ENCODE data around the gene OR2M7. TPM values are rescaled to one million over a fixed set of nuclear protein-coding genes. Genes with fewer than 3 reads are reported as not detected.
"Not testable (repeated sequence)": the region's sequence is repeated elsewhere in the genome, so short reads cannot be mapped to it uniquely, and the experiment has no call there.

The OR2M7 gene
- total RNA-seq (2014; rRNA removed; shearing (Covaris generic)) = not detected in 2 replicates

DNA sequence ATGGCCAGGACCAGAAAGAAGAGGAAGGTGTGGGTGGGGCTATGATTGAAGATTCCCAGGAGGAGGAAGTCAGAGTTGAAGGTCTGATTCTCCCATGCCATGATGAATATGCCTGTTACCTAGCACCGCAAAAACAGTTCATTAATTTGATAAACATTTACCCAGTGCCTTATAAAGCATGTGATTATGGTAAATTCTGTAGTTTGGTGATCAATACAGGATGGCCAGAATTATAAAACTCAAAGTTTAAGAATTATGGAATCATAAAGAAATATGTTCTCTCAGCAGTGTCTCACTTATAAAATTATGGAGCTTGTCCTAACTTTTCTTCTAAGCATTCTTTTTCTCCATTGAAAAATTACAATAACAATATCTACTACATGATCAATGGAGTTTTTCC lies at the start of gene OR2M7:
OR2M7 (minus strand) TSS at position 101 of the 400 bp plus-strand sequence; CDS start at position 101, 0 bp downstream.
- no peaks in the 10 kb centered on the region for H3K27me3 ChIP-seq
- DNase-seq = no peak
- no peak within 1 kb of the TSS for H3K4me3 ChIP-seq
- no peaks in the 10 kb centered on the region for H3K4me1 ChIP-seq
- H3K36me3 ChIP-seq = no peaks in the 10 kb centered on the region
- H3K27ac ChIP-seq = no peak within 1 kb of the TSS
- H3K9me3 ChIP-seq (replicated peaks) = no peaks in the 10 kb centered on the region

DNA sequence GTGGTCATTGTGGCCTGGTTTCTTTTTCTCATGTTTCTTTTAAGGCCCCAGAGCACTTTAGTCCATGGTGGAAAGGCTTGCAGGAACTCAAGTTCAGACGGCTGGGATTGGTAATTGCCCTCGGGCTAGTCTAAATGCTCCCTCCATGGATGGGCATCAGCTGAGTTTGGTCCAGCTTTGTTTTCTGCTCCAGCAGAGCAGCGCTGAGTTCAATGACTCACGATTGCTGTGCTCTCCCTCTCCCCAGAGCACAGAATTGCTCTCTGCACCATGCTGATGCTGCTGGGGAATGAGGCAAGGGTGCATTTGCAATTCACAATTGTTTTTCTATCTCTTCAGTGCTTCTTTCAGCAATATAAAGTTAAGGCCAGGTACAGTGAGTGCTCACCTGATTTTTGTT lies 49.4 kb upstream of the OR2M7 start:
- DNase-seq = no peak
- H3K27me3 ChIP-seq = no peaks in the 10 kb centered on the region
- H3K9me3 ChIP-seq (replicated peaks) = no peaks in the 10 kb centered on the region
- H3K27ac ChIP-seq = no peak overlapping the region
- H3K4me3 ChIP-seq = no peak overlapping the region
- H3K36me3 ChIP-seq = no peaks in the 10 kb centered on the region
- H3K4me1 ChIP-seq = no peaks in the 10 kb centered on the region

- no peaks in the 10 kb centered on the region for H3K9me3 ChIP-seq (replicated peaks)
- H3K4me3 ChIP-seq = no peak overlapping the region
- H3K4me1 ChIP-seq = no peaks in the 10 kb centered on the region
- H3K27me3 ChIP-seq = no peaks in the 10 kb centered on the region
- no peak overlapping the region for H3K27ac ChIP-seq
- no peak for DNase-seq
- no peaks in the 10 kb centered on the region for H3K36me3 ChIP-seq
Measured at GRCh38 chr1:248372394-248372793, 48.0 kb upstream of the OR2M7 start.

DNA sequence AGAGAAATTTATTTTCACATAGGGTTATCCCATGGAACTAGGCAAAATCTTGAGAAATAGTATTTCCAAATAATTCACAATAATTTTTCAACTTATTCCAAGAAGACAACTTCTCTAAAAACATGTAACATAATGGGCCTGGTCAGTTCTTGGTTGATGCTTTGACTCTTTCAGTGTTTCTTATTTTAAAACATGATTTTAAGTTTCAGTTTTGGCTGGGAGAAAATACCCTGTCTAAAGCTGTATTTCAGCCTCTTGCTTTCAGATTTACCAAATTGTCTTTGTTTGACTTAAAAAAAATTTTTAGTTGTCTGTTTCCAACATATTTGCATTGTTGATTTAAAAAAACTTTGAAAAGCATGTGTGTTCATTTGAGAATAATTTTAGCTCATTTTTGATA lies 42.2 kb upstream of the OR2M7 start:
- Histone ChIP-seq H3K4me3 (no peak overlapping the region), H3K4me1 (no peaks in the 10 kb centered on the region), H3K9me3 (replicated peaks) (no peaks in the 10 kb centered on the region), H3K36me3 (no peaks in the 10 kb centered on the region), H3K27me3 (no peaks in the 10 kb centered on the region), H3K27ac (no peak overlapping the region)
- DNase-seq = no peak

- H3K9me3 ChIP-seq (replicated peaks) = no peaks in the 10 kb centered on the region
- H3K27me3 ChIP-seq = no peaks in the 10 kb centered on the region
- DNase-seq = no peak
- H3K4me3 ChIP-seq = no peak within 1 kb of the TSS
- H3K4me1 ChIP-seq = no peaks in the 10 kb centered on the region
- H3K27ac ChIP-seq = no peak within 1 kb of the TSS
- H3K36me3 ChIP-seq = no peaks in the 10 kb centered on the region
Measured at GRCh38 chr1:248361121-248361715, 36.9 kb upstream of the OR2M7 start, which contains the start of gene OR2T4. TSS of gene OR2T4 (plus strand) at chr1:248361665. CDS start at chr1:248361665, 0 bp downstream.

GRCh38 chr1:248359415-248359814 lies 35.0 kb upstream of the OR2M7 start:
- no peak for DNase-seq
- Histone ChIP-seq H3K4me3 (no peak overlapping the region), H3K9me3 (replicated peaks) (no peaks in the 10 kb centered on the region), H3K4me1 (no peaks in the 10 kb centered on the region), H3K27me3 (no peaks in the 10 kb centered on the region), H3K36me3 (no peaks in the 10 kb centered on the region), H3K27ac (no peak overlapping the region)

GRCh38 chr1:248348475-248348874 lies 24.1 kb upstream of the OR2M7 start, which contains the start of gene OR14C36:
TSS of gene OR14C36 (plus strand) at chr1:248348775. CDS start at chr1:248348775, 0 bp downstream.
- DNase-seq = no peak
- no peak within 1 kb of the TSS for H3K4me3 ChIP-seq
- no peaks in the 10 kb centered on the region for H3K27me3 ChIP-seq
- H3K4me1 ChIP-seq = no peaks in the 10 kb centered on the region
- no peaks in the 10 kb centered on the region for H3K9me3 ChIP-seq (replicated peaks)
- no peak within 1 kb of the TSS for H3K27ac ChIP-seq
- H3K36me3 ChIP-seq = no peaks in the 10 kb centered on the region

DNA sequence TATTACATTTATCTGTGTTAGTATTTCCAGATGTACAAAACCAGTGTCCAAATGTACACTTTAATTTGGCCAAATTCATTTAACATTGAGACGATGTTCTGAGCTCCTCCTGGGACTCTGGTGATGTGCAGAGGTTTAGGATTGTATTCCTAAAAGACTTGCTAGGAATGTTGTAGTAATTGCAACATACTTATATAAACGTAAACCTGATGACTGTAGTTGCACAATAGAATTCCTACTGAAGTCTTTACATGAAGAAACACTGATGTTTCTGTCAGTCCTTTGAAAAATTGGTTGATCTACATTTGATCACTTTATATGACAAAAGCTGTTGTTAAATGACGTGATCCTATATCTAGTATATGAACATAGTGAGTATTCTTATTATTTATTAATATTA lies 19.1 kb upstream of the OR2M7 start:
- Histone ChIP-seq H3K9me3 (replicated peaks) (no peaks in the 10 kb centered on the region), H3K36me3 (no peaks in the 10 kb centered on the region), H3K27ac (no peak overlapping the region), H3K4me3 (no peak overlapping the region), H3K4me1 (no peaks in the 10 kb centered on the region), H3K27me3 (no peaks in the 10 kb centered on the region)
- no peak for DNase-seq

GRCh38 chr1:248316796-248317195 lies 7.6 kb downstream of the OR2M7 start:
- H3K4me1 ChIP-seq = no peaks in the 10 kb centered on the region
- H3K36me3 ChIP-seq = no peaks in the 10 kb centered on the region
- DNase-seq = no peak
- H3K4me3 ChIP-seq = no peak overlapping the region
- no peaks in the 10 kb centered on the region for H3K27me3 ChIP-seq
- no peak overlapping the region for H3K27ac ChIP-seq
- H3K9me3 ChIP-seq (replicated peaks) = no peaks in the 10 kb centered on the region

- not testable (repeated sequence) for DNase-seq
Measured at GRCh38 chr1:248306740-248307139, 17.6 kb downstream of the OR2M7 start.

GRCh38 chr1:248306103-248306502 lies 18.3 kb downstream of the OR2M7 start:
- H3K9me3 ChIP-seq (replicated peaks) = no peaks in the 10 kb centered on the region
- no peak overlapping the region for H3K27ac ChIP-seq
- H3K36me3 ChIP-seq = no peaks in the 10 kb centered on the region
- no peaks in the 10 kb centered on the region for H3K4me1 ChIP-seq
- H3K27me3 ChIP-seq = no peaks in the 10 kb centered on the region
- DNase-seq = no peak
- no peak overlapping the region for H3K4me3 ChIP-seq

More at GRCh38 chr1:248306740-248307139, 17.6 kb downstream of the OR2M7 start:
- not testable (repeated sequence) for H3K9me3 ChIP-seq (replicated peaks); H3K27me3 ChIP-seq; H3K27ac ChIP-seq; H3K4me1 ChIP-seq; H3K4me3 ChIP-seq; H3K36me3 ChIP-seq

- H3K4me1 ChIP-seq; H3K4me3 ChIP-seq; H3K9me3 ChIP-seq (replicated peaks); H3K27me3 ChIP-seq; H3K27ac ChIP-seq; H3K36me3 ChIP-seq; DNase-seq: not testable (repeated sequence)
Measured at GRCh38 chr1:248305672-248306071, 18.7 kb downstream of the OR2M7 start.

DNA sequence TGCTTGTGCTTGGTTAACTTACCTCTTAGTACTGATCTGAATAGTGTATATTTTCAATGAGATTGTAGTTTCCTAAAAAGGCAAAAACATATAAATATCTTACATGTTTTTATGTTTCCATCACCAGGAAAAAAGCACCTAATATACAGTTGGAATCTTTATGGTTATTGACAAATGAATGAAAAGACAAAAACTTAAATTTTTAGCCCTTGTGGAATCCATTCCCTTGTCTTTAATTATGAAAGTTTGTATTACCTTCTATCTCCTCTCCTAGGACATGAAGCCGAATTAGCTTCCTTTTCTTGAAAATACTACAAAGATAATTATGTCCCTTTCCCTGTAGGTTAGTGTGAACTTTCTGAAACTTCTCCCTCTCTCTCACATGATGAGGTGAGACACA lies 21.0 kb downstream of the OR2M7 start, which contains the start of gene OR2T12:
OR2T12 (minus strand) TSS at position 101 of the 400 bp plus-strand sequence. CDS start 7,846 bp downstream, outside the sequence.
- Histone ChIP-seq H3K27me3 (no peaks in the 10 kb centered on the region), H3K36me3 (no peaks in the 10 kb centered on the region), H3K27ac (no peak within 1 kb of the TSS), H3K4me3 (no peak within 1 kb of the TSS), H3K9me3 (replicated peaks) (no peaks in the 10 kb centered on the region), H3K4me1 (no peaks in the 10 kb centered on the region)
- DNase-seq = no peak

- Histone ChIP-seq H3K36me3 (no peaks in the 10 kb centered on the region), H3K4me1 (no peaks in the 10 kb centered on the region), H3K27ac (no peak overlapping the region), H3K4me3 (no peak overlapping the region), H3K9me3 (replicated peaks) (no peaks in the 10 kb centered on the region), H3K27me3 (no peaks in the 10 kb centered on the region)
- DNase-seq = no peak
Measured at GRCh38 chr1:248288391-248288790, 36.0 kb downstream of the OR2M7 start.

DNA sequence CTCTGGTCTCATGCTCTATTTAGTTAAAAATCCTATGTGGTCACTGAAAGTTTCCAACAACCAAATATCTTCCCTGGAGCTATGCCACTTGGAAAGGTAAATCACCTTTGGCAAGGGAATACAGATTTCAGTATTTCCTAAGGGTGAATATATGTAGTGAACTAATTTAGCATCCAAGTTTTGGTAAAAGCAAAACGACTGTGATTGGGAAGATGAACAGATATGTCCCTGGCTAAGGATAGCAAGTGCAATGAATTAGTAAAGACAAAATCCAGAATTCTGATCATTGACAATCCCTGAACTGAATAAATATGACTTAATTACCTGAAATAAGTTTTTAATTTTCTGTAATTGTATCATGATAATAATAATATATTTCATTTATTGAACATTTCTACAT lies 46.5 kb downstream of the OR2M7 start, which contains the start of gene OR2T33:
OR2T33 (minus strand) TSS at position 101 of the 400 bp plus-strand sequence. CDS start 4,162 bp downstream, outside the sequence.
- Histone ChIP-seq H3K36me3 (no peaks in the 10 kb centered on the region), H3K27me3 (no peaks in the 10 kb centered on the region), H3K4me3 (no peak within 1 kb of the TSS), H3K9me3 (replicated peaks) (no peaks in the 10 kb centered on the region), H3K27ac (no peak within 1 kb of the TSS), H3K4me1 (no peaks in the 10 kb centered on the region)
- no peak for DNase-seq

All from SJCRH30 (cell line).